HepG2 (cell line): ENCODE results near the gene SNAPC3. TPM values are rescaled to one million over a fixed set of nuclear protein-coding genes. Genes with fewer than 3 reads are reported as not detected.
A peak's percentile ranks its signal among the peaks of the same experiment; 100 is the strongest.

Experiments
- BATF2 ChIP-seq: sonication (generic); formaldehyde crosslinking; IDR thresholded peaks from 2 replicates; pipeline ENCODE4 v1.8.0; 2022; ENCODE audit warnings: mild to moderate bottlenecking, missing genetic modification reagents, moderate library complexity
- CENPT ChIP-seq: sonication (generic); formaldehyde crosslinking; IDR thresholded peaks from 2 replicates; pipeline ENCODE4 v1.8.0; 2022; ENCODE audit warnings: low read depth, mild to moderate bottlenecking, moderate library complexity, missing genetic modification reagents
- DZIP1 ChIP-seq: sonication (generic); formaldehyde crosslinking; IDR thresholded peaks from 2 replicates; pipeline ENCODE4 v1.5.0; 2020; ENCODE audit warnings: mild to moderate bottlenecking, missing genetic modification reagents
- GFI1 ChIP-seq: sonication (generic); formaldehyde crosslinking; IDR thresholded peaks from 2 replicates; pipeline ENCODE4 v1.5.0; 2020; ENCODE audit warnings: missing genetic modification reagents, mild to moderate bottlenecking, borderline replicate concordance
- KDM5B ChIP-seq: sonication (generic); formaldehyde crosslinking; IDR thresholded peaks from 2 replicates; pipeline ENCODE4 v1.4.0; 2020; ENCODE audit warnings: missing genetic modification reagents, mild to moderate bottlenecking, borderline replicate concordance
- ONECUT2 ChIP-seq: sonication (generic); formaldehyde crosslinking; IDR thresholded peaks from 2 replicates; pipeline ENCODE4 v1.4.0; 2020; ENCODE audit warnings: missing genetic modification reagents
- SOX13 ChIP-seq, 3 experiments: fragments of 450-650 bp in 1 of 3; sonication (generic) in 1 of 3; formaldehyde crosslinking in 1 of 3; IDR thresholded peaks in 2 of 3; conservative IDR thresholded peaks in 1 of 3; 2 replicates each; pipeline versions ENCODE4 v1.5.0 to v1.6.1; 2016 to 2020; ENCODE audit warnings: antibody characterized with exemption in 1 of 3, mild to moderate bottlenecking in 1 of 3, missing compliant biosample characterization in 1 of 3, missing genetic modification reagents in 1 of 3, moderate library complexity in 1 of 3
- ZFP1 ChIP-seq: IDR thresholded peaks from 2 replicates; pipeline ENCODE4 v1.6.1; 2016
- ZNF274 ChIP-seq: sonication (generic); formaldehyde crosslinking; IDR thresholded peaks from 2 replicates; pipeline ENCODE4 v1.5.1; 2020; ENCODE audit warnings: mild to moderate bottlenecking, missing genetic modification reagents
- ZNF891 ChIP-seq: sonication (generic); formaldehyde crosslinking; IDR thresholded peaks from 2 replicates; pipeline ENCODE4 v1.5.0; 2020; ENCODE audit warnings: mild to moderate bottlenecking, missing genetic modification reagents
- polyA plus RNA-seq, 8 experiments: library from polyadenylated mRNA; depleted of rRNA in 3 of 8; stranded (reverse) in 7 of 8; unstranded in 1 of 8; fragments of >200 nt; fragmentation: Illumina TruSeq in 4 of 8; extraction: Trizol in 4 of 8; gene quantifications; 2 replicates each; pipeline versions ENCODE4 v1.2.1 to v1.2.3, GENCODE V29; 2011 to 2016; ENCODE audit warnings: low read depth in 4 of 8, missing spikeins in 1 of 8, mixed read lengths in 1 of 8; ENCODE audit not compliant: insufficient read depth in 1 of 8
- total RNA-seq, 5 experiments: library from RNA; depleted of rRNA; stranded (reverse); fragments of >200 nt; fragmentation: Illumina TruSeq; extraction: Trizol; gene quantifications; 2 replicates each; pipeline ENCODE4 v1.2.3, GENCODE V29; 2016; ENCODE audit warnings: low read depth in 1 of 5
- TF ChIP-seq, protein P1 (sequence below), 2 experiments: sonication (generic) in 1 of 2; formaldehyde crosslinking in 1 of 2; IDR thresholded peaks; 2 replicates each; pipeline versions ENCODE4 v1.5.1 to v1.6.1; 2011 to 2020; ENCODE audit warnings: borderline replicate concordance in 1 of 2, low read depth in 1 of 2, low read length in 1 of 2, mild to moderate bottlenecking in 1 of 2, missing genetic modification reagents in 1 of 2, moderate library complexity in 1 of 2
- TF ChIP-seq, protein P2 (sequence below): sonication (generic); formaldehyde crosslinking; conservative IDR thresholded peaks from 2 replicates; pipeline ENCODE4 v1.8.0; 2022; ENCODE audit warnings: missing genetic modification reagents
- TF ChIP-seq, protein P3 (sequence below): sonication (generic); formaldehyde crosslinking; IDR thresholded peaks from 2 replicates; pipeline ENCODE4 v1.5.0; 2020; ENCODE audit warnings: mild to moderate bottlenecking, low read depth, missing genetic modification reagents, borderline replicate concordance
- TF ChIP-seq, protein P4 (sequence below): sonication (generic); formaldehyde crosslinking; conservative IDR thresholded peaks from 2 replicates; pipeline ENCODE4 v1.4.0; 2020; ENCODE audit warnings: missing genetic modification reagents

Gene SNAPC3
- total and polyA plus RNA-seq, 2 of the 13 experiments (the other 11 are each of a cell fraction or from before 2014, with no cell fraction given), result 25.6 to 26.0 TPM

DNA sequence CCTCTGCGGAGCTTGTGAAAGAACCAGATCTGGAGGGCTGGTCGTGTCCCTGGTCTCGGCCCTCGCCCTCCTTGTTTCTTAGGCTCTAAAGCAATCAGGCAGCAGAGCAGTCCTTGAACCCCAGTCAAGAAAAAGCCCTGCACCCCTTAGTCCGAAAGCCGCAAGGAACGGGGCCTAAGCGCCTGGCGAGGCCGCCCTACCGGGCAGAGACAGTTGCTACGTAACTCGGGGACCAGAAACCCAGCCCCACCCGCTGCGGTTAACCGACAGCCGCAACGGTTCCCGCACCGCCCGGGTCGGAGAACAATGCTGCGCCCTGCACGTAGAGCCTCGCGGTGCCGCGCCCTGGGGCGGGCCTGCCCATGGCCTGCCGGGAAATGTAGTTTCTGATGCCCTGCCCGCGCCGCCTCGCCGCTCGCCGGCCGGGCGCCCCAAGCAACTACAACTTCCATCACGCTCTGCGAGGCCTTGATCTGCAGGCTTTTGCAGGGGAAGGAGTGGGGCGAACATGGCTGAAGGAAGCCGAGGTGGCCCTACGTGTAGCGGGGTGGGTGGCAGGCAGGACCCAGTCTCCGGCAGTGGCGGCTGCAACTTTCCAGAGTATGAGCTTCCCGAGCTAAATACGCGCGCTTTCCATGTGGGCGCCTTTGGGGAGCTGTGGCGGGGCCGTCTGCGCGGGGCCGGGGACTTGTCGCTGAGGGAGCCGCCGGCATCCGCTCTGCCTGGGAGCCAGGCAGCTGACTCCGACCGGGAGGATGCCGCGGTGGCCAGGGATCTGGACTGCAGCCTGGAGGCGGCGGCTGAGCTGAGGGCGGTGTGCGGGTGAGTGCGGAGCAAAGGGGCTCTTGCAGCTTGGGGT lies at the start of gene SNAPC3 (continued):
- TF ChIP-seq, protein P1, sequence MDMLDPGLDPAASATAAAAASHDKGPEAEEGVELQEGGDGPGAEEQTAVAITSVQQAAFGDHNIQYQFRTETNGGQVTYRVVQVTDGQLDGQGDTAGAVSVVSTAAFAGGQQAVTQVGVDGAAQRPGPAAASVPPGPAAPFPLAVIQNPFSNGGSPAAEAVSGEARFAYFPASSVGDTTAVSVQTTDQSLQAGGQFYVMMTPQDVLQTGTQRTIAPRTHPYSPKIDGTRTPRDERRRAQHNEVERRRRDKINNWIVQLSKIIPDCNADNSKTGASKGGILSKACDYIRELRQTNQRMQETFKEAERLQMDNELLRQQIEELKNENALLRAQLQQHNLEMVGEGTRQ (IDR thresholded peaks at IDR 0.05; ENCODE audit: low read depth, low read length), result no peak
- TF ChIP-seq, protein P1 (CRISPR knock-in tag; IDR thresholded peaks at IDR 0.05; ENCODE audit: borderline replicate concordance), result no peak
- TF ChIP-seq, protein P2, sequence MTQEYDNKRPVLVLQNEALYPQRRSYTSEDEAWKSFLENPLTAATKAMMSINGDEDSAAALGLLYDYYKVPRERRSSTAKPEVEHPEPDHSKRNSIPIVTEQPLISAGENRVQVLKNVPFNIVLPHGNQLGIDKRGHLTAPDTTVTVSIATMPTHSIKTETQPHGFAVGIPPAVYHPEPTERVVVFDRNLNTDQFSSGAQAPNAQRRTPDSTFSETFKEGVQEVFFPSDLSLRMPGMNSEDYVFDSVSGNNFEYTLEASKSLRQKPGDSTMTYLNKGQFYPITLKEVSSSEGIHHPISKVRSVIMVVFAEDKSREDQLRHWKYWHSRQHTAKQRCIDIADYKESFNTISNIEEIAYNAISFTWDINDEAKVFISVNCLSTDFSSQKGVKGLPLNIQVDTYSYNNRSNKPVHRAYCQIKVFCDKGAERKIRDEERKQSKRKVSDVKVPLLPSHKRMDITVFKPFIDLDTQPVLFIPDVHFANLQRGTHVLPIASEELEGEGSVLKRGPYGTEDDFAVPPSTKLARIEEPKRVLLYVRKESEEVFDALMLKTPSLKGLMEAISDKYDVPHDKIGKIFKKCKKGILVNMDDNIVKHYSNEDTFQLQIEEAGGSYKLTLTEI (CRISPR knock-in tag), result no peak
- TF ChIP-seq BATF2 (CRISPR knock-in tag), result no peak
- TF ChIP-seq ZNF891, result peak; percentile 77; the same call in 1 of the 2 replicates
- TF ChIP-seq ZFP1 (CRISPR knock-in tag), result 0 out of 2 replicates have a peak, but pooled peaks have one; percentile 49
- TF ChIP-seq, protein P3, sequence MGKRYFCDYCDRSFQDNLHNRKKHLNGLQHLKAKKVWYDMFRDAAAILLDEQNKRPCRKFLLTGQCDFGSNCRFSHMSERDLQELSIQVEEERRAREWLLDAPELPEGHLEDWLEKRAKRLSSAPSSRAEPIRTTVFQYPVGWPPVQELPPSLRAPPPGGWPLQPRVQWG, result no peak
- TF ChIP-seq GFI1 (CRISPR knock-in tag), result peak; percentile 52; the same call in 1 of the 2 replicates
- TF ChIP-seq SOX13 (IDR thresholded peaks at IDR 0.05), result 0 out of 2 replicates have a peak, but pooled peaks have one; percentile 17
- TF ChIP-seq SOX13 (CRISPR knock-in tag; conservative IDR thresholded peaks at IDR 0.05 in 1 of 2, IDR thresholded peaks at IDR 0.05 in 1 of 2), result peak in 1 of 2 experiments; percentile 95; a peak in 2 of 4 replicates
- TF ChIP-seq, protein P4, sequence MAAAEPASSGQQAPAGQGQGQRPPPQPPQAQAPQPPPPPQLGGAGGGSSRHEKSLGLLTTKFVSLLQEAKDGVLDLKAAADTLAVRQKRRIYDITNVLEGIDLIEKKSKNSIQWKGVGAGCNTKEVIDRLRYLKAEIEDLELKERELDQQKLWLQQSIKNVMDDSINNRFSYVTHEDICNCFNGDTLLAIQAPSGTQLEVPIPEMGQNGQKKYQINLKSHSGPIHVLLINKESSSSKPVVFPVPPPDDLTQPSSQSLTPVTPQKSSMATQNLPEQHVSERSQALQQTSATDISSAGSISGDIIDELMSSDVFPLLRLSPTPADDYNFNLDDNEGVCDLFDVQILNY (CRISPR knock-in tag), result 0 out of 2 replicates have a peak, but pooled peaks have one; percentile 37
- TF ChIP-seq CENPT (CRISPR knock-in tag), result no peak
- TF ChIP-seq DZIP1 (CRISPR knock-in tag), result 0 out of 2 replicates have a peak, but pooled peaks have one; percentile 72
- TF ChIP-seq ONECUT2 (CRISPR knock-in tag), result no peak
- peak; percentile 93 for TF ChIP-seq ZNF274 (CRISPR knock-in tag)
- peak; percentile 85 for TF ChIP-seq KDM5B
